ENCODE results near the gene VDAC1. TPM values are rescaled to one million over a fixed set of nuclear protein-coding genes. Genes with fewer than 3 reads are reported as not detected.

VDAC1 gene, protein sequence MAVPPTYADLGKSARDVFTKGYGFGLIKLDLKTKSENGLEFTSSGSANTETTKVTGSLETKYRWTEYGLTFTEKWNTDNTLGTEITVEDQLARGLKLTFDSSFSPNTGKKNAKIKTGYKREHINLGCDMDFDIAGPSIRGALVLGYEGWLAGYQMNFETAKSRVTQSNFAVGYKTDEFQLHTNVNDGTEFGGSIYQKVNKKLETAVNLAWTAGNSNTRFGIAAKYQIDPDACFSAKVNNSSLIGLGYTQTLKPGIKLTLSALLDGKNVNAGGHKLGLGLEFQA
- 501 TPM for total RNA-seq
- long read RNA-seq, transcript VDAC1-203 (9 exons, 1,873 nt), result major isoform, 730 of 1,085 reads
- long read RNA-seq, transcript VDAC1-201 (9 exons, 1,953 nt), result minor isoform, 12 of 1,085 reads
- long read RNA-seq, transcript VDAC1-202 (9 exons, 1,807 nt), result minor isoform, 231 of 1,085 reads
- long read RNA-seq, partial matches to known transcripts, result 65 of 1,085 reads
- long read RNA-seq, other reads (novel, unspliced or antisense), result 40 of 1,085 reads

DNA sequence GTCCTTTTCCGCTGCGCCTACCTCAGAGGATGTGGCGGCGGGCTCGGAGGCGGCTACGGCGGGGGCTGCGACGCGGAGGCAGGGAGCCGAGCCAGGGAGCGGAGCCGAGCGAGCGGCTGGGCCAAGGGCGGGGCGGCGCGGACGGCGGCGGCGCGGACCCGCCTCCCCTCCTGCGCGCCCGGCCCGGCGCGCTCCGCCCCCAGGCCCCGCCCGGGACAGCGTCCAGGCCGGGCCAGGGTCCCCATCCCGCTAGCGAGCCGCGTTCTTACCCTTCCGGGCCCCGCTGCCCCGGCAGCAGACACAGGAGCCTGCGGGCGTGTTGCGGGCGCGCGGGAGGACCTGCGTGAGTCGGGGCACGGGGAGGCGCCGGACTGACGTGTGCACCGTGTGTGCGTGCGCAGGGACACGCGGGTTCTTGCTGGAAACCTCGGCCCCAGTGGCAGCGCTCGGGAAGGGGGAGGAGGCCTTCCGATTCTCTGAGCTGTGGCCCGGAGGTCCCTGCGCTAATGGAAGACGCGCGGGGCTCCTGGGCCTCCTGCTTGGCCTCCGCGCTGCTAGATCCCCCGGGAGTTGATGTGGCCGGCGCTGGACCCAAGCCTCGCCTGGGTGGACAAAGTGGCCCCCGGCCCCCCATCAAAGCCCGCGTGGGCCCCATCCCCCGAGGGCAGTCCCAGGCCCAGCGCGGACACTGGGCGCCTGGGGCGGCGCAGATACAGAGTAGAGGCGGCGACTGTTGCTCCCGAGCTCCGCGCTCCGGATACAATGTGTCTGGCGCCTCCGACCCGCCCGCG is at the start of gene VDAC1:
Gene VDAC1, minus strand, starts transcription at position 350 of the 791 bp plus-strand sequence. CDS start 11,963 bp downstream, outside the sequence.
- Histone ChIP-seq H3K9me3 (replicated peaks) (no peaks in the 10 kb centered on the region), H3K36me3 (peaks cover 7% of the 10 kb centered on the region), H3K27ac (replicated peaks) (peak within 1 kb of the TSS; percentile 100), H3K4me1 (peaks cover 64% of the 10 kb centered on the region), H3K27me3 (ENCODE audit: low read depth) (no peaks in the 10 kb centered on the region), H3K4me3 (peak within 1 kb of the TSS; percentile 93)
- DNase-seq, result peak; percentile 84
- intact Hi-C loops (cut with micrococcal nuclease), result no loop called here
- TF ChIP-seq, protein P1, sequence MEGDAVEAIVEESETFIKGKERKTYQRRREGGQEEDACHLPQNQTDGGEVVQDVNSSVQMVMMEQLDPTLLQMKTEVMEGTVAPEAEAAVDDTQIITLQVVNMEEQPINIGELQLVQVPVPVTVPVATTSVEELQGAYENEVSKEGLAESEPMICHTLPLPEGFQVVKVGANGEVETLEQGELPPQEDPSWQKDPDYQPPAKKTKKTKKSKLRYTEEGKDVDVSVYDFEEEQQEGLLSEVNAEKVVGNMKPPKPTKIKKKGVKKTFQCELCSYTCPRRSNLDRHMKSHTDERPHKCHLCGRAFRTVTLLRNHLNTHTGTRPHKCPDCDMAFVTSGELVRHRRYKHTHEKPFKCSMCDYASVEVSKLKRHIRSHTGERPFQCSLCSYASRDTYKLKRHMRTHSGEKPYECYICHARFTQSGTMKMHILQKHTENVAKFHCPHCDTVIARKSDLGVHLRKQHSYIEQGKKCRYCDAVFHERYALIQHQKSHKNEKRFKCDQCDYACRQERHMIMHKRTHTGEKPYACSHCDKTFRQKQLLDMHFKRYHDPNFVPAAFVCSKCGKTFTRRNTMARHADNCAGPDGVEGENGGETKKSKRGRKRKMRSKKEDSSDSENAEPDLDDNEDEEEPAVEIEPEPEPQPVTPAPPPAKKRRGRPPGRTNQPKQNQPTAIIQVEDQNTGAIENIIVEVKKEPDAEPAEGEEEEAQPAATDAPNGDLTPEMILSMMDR (IDR thresholded peaks at IDR 0.05; ENCODE audit: borderline replicate concordance), result no peak

DNA sequence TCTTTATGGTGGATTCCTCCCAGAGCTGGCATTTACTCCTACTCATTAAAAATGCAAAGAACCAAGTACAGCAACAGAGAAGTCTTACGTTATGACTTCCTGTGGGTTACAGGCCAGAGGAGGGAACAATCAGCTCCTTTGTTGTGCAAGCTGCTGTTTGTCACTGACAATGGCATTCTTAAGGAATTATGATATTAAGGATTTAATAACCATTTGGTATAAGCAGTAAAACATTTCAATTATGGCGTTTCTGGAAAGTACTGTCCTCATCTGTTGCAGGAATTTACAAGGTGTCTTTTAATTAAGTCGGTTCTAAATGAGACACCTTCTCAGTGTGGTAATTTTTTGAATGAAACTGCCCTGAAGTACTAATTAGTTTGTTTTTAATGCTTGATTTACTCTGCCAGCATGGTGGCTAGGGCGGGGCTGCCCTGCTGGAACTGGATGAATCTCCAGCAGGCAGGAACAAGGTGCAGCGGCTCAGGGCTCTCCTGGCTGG is 49.1 kb upstream of the VDAC1 start:
- Histone ChIP-seq H3K27ac (replicated peaks) (no peak overlapping the region), H3K27me3 (ENCODE audit: low read depth) (no peaks in the 10 kb centered on the region), H3K9me3 (replicated peaks) (no peaks in the 10 kb centered on the region), H3K4me3 (no peak overlapping the region), H3K4me1 (peaks cover 4% of the 10 kb centered on the region), H3K36me3 (no peaks in the 10 kb centered on the region)
- TF ChIP-seq, protein P1 (IDR thresholded peaks at IDR 0.05; ENCODE audit: borderline replicate concordance), result no peak
- intact Hi-C loops (cut with micrococcal nuclease), result no loop called here
- DNase-seq, result no peak

DNA sequence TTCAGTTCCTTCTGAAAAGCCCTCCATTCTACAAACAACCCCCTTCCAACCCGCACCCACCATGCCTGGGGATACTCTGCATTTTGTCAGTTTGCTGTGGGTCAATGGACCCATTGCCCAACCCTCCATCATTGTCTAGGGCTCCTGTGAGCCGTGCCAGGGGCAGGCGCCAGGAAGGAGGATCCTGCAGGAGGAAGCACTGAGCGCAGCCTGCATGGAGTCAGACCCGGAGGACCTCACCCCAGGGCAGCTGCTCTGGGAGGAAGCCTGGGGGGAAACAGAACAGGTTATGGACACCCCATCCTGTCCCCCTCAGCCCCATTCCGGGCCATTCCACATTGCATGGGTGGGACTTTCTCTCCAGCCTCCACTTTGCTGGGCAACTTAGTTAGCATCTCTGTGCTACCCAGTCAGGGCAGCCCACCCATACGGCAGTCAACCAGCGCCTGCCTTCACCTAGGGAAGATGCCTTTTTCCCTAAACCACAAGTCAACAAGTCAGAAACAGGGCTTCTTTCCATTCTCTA is 48.6 kb upstream of the VDAC1 start:
- Histone ChIP-seq H3K27ac (replicated peaks) (no peak overlapping the region), H3K36me3 (no peaks in the 10 kb centered on the region), H3K9me3 (replicated peaks) (no peaks in the 10 kb centered on the region), H3K27me3 (ENCODE audit: low read depth) (no peaks in the 10 kb centered on the region), H3K4me1 (no peaks in the 10 kb centered on the region), H3K4me3 (no peak overlapping the region)
- intact Hi-C loops (cut with micrococcal nuclease), result no loop called here
- TF ChIP-seq, protein P1 (IDR thresholded peaks at IDR 0.05; ENCODE audit: borderline replicate concordance), result no peak
- DNase-seq, result no peak

GRCh38 chr5:134051305-134051704 is 46.5 kb upstream of the VDAC1 start:
- H3K36me3 ChIP-seq, result no peaks in the 10 kb centered on the region
- no peaks in the 10 kb centered on the region for H3K27me3 ChIP-seq (ENCODE audit: low read depth)
- TF ChIP-seq, protein P1 (IDR thresholded peaks at IDR 0.05; ENCODE audit: borderline replicate concordance), result no peak
- H3K9me3 ChIP-seq (replicated peaks), result no peaks in the 10 kb centered on the region
- no peak overlapping the region for H3K4me3 ChIP-seq
- DNase-seq, result no peak
- no peak overlapping the region for H3K27ac ChIP-seq (replicated peaks)
- intact Hi-C loops (cut with micrococcal nuclease), result no loop called here
- no peaks in the 10 kb centered on the region for H3K4me1 ChIP-seq

- TF ChIP-seq, protein P1 (IDR thresholded peaks at IDR 0.05; ENCODE audit: borderline replicate concordance), result no peak
- Histone ChIP-seq H3K4me3 (no peak overlapping the region), H3K9me3 (replicated peaks) (no peaks in the 10 kb centered on the region), H3K36me3 (no peaks in the 10 kb centered on the region), H3K27ac (replicated peaks) (no peak overlapping the region), H3K27me3 (ENCODE audit: low read depth) (no peaks in the 10 kb centered on the region), H3K4me1 (no peaks in the 10 kb centered on the region)
- intact Hi-C loops (cut with micrococcal nuclease), result no loop called here
- no peak for DNase-seq
Observed at GRCh38 chr5:134048864-134049263, 44.1 kb upstream of the VDAC1 start.
